ENCODE results near the gene NTNG2. TPM values are rescaled to one million over a fixed set of nuclear protein-coding genes. Genes with fewer than 3 reads are reported as not detected.
A peak's percentile ranks its signal among the peaks of the same experiment; 100 is the strongest.
"Not testable (repeated sequence)": the region's sequence is repeated elsewhere in the genome, so short reads cannot be mapped to it uniquely, and the experiment has no call there.

The NTNG2 gene
- 1 to 10 TPM in 1 of 3 donors, under 1 TPM in 2; 0.91 to 1.4 (median 0.95) TPM for total RNA-seq

DNA sequence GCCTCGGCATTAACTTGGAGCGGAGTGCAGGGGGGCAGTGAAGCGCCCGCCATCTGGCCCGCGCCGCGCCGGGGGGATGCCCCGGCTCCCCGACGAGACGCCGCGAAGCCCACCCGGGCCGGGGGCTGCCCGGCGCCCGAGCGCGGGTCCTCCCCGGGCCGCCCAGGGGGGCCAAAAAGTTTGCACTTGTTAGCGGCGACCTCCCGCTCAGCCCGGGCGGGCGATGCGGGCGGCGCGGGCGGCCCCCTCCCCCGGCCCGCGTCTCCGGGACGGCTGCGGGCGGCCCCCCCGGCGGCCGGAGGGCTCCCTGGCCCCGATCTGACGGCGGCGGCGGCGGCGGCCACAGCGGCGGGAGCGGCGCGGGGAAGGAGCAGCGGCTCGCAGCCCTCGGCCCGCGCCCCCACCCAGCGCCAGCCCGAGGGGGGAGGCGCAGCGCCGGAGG is at the start of gene NTNG2:
NTNG2 (plus strand) TSS at position 316 of the 442 bp plus-strand sequence. CDS start 4,774 bp downstream, outside the sequence.
- Mint-ChIP-seq H3K4me1 (ENCODE audit: low read depth) (peaks cover 9% of the 10 kb centered on the region), H3K27me3 (ENCODE audit: low read depth) (peaks cover 47% of the 10 kb centered on the region), H3K36me3 (ENCODE audit: insufficient read depth) (no peaks in the 10 kb centered on the region), H3K4me3 (peak within 1 kb of the TSS; percentile 92), H3K9me3 (no peaks in the 10 kb centered on the region)
- no peak for DNase-seq
- ATAC-seq: peak in 1 of 2 donors; percentile 24

DNA sequence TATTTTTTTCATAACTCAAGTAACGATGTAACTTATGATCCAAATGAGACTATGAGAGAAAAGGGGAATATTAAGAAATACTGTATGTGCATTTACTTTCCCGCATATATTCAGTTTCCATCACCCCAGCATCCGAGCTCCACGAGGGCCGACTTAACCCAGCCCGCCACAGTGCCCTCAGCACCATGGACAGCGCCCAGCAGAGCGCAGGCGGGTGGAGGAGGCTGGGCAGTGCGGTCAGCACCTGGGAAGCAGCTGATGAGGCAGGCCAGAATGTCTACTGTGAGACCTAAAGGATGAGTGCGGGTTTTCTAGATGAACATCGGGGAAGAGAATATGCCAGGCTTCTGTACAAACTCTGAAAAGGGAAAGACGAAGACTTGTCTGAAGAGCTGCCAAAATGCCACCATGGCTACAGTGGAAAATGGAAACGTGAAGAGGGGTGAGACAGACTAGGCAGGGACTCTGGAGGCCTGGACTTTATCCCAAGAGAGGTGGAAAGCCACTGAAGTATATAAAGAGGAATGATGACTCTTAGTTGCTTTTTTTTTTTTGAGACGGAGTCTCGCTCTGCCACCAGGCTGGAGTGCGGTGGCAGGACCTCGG is 47.7 kb upstream of the NTNG2 start:
- no peak for DNase-seq
- ATAC-seq: no peak
- Mint-ChIP-seq H3K4me1 (ENCODE audit: low read depth) (no peaks in the 10 kb centered on the region), H3K36me3 (ENCODE audit: insufficient read depth) (no peaks in the 10 kb centered on the region), H3K27me3 (ENCODE audit: low read depth) (peaks cover 40% of the 10 kb centered on the region), H3K4me3 (no peak overlapping the region), H3K9me3 (no peaks in the 10 kb centered on the region)

DNA sequence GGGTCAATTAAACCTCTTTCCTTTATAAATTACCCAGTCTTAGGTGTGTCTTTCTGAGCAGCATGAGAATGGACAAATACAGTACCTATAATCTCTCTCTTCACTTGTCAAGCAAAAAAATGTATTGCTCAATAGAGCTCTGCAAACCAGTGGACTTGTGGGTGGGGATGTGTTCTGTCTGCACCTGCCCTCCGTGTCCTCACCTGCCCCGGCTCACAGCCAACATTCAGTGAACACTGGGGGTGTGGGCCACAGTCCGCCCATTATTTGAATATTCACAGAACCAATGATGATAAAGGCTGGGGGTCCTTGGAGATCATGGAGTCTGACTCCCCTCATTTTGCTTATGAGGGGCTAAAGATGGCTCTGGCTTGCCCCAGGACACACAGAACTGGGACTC is 45.3 kb upstream of the NTNG2 start:
- no peaks in the 10 kb centered on the region for H3K4me1 Mint-ChIP-seq (ENCODE audit: low read depth)
- DNase-seq: no peak
- no peak overlapping the region for H3K4me3 Mint-ChIP-seq
- H3K27me3 Mint-ChIP-seq (ENCODE audit: low read depth): peaks cover 49% of the 10 kb centered on the region
- no peak for ATAC-seq
- no peaks in the 10 kb centered on the region for H3K36me3 Mint-ChIP-seq (ENCODE audit: insufficient read depth)
- no peaks in the 10 kb centered on the region for H3K9me3 Mint-ChIP-seq

DNA sequence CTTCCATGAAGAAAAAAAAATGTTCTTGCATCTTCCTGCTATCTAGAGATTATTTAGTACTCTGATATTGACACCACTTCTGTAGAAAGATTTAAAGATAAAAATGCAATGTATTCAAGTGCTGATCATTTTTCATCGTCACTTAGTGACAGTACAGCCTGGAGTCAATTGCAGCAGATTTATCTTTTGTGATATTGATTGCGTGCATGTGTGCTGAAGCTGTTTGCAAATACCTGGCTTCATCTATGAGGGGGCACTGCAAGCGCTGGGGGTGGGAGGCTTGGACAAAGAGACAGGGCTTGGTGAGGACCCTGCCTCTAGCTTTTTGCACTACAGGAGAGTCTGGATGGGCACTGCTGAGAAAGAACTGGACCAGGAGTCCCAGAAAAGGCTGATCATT is 44.2 kb upstream of the NTNG2 start:
- ATAC-seq (no peak), DNase-seq (no peak)
- no peaks in the 10 kb centered on the region for H3K4me1 Mint-ChIP-seq (ENCODE audit: low read depth)
- H3K4me3 Mint-ChIP-seq: no peak overlapping the region
- H3K27me3 Mint-ChIP-seq (ENCODE audit: low read depth): peaks cover 47% of the 10 kb centered on the region
- H3K36me3 Mint-ChIP-seq (ENCODE audit: insufficient read depth): no peaks in the 10 kb centered on the region
- H3K9me3 Mint-ChIP-seq: no peaks in the 10 kb centered on the region

DNA sequence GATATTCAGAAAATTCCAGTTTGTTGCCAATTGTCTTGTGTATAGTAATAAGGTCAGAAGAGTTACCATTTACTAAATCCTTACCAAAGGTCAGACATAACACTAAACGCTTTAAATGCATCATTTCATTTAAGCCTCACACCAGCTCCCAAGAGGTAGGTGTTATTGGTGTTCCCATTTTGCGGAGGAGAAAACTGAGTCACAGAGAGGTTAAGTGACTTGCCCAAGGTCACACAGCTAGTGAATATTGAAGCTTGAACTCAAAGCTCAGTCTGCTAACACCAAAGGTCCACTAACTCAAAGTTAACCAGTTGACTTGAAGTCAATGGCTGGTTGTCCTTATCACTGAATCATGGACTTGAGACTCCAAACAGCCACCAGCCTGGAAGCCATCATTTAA is 40.8 kb upstream of the NTNG2 start:
- Mint-ChIP-seq H3K27me3 (ENCODE audit: low read depth) (peaks cover 50% of the 10 kb centered on the region), H3K36me3 (ENCODE audit: insufficient read depth) (no peaks in the 10 kb centered on the region), H3K9me3 (no peaks in the 10 kb centered on the region), H3K4me3 (no peak overlapping the region), H3K4me1 (ENCODE audit: low read depth) (peaks cover 4% of the 10 kb centered on the region)
- ATAC-seq: no peak
- DNase-seq: no peak

DNA sequence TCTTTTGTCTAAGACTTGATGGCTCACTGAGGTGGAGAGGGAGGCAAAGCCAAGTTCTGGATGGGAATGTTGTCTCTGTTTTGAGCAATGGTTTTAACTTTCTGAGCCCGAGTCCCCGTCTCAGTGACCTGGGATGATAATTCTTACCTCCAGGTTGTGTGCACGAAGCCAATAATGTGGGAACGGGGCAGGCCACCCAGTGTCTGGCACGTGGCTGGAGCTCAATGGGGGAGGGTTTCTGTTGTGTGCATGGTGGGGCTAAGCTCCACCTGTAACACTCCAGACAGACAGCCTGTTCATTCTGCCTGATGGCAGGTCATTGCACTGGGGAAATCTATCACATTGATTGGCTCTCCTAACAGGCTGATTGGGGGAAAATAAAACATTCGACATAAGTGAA is 37.1 kb upstream of the NTNG2 start:
- ATAC-seq (no peak), DNase-seq (no peak)
- Mint-ChIP-seq H3K27me3 (ENCODE audit: low read depth) (peaks cover 61% of the 10 kb centered on the region), H3K4me1 (ENCODE audit: low read depth) (peaks cover 15% of the 10 kb centered on the region), H3K4me3 (no peak overlapping the region), H3K9me3 (no peaks in the 10 kb centered on the region), H3K36me3 (ENCODE audit: insufficient read depth) (no peaks in the 10 kb centered on the region)

DNA sequence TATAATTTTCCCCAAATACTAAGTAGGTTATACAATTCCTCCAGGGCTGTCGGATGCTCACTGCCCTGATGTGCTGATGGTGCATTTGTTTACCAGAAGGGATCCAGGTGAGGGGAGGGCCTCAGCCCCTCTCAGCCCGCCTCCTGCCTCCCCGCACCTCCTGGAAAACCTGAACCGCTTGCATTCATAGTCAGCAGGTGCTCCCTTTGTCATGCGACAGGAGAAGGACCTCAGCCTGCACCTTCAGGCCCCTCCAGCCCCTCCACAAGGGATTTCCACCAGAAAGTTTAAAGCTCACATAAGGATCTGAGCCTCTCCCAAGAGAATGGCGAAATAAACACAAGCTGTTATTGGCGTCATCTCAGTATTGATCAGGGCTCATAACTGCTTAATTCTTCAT is 36.5 kb upstream of the NTNG2 start:
- H3K9me3 Mint-ChIP-seq: no peaks in the 10 kb centered on the region
- no peak overlapping the region for H3K4me3 Mint-ChIP-seq
- DNase-seq: no peak
- H3K4me1 Mint-ChIP-seq (ENCODE audit: low read depth): peaks cover 15% of the 10 kb centered on the region
- H3K27me3 Mint-ChIP-seq (ENCODE audit: low read depth): peaks cover 63% of the 10 kb centered on the region
- H3K36me3 Mint-ChIP-seq (ENCODE audit: insufficient read depth): no peaks in the 10 kb centered on the region
- no peak for ATAC-seq

DNA sequence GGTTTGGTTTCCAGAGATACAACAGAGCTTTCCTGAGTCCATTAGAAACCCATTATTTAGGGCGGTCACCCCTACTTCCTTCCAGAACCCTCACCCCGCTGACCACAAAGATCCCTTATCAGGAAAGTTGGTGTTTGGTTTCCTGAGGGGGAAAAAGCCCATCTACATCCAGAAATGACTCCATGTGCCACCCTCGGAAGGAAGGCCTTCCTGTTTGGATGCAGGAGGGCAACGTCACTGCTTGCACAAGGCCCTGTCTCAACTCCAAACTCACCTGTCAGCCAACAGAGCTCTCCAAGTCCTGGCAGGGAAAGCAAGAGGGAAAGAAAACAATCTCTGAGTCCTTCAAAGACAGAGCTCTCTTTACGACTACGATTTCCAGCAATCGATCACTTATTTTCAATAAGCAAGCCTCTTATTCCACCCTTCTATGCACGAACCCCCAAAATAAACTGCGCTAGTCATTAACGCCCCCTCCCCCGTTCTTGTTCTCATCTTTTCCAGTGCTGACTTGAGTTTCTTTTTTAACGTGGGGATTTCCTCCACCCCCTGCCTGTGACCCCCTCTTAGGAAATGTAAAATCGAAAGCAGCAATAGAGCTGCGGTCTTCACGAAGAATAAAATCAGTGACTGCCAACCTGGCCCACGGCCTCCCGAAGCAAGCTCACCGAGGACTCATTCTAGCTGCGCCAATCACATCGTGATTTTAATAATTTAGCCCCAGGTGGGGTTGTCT is 35.7 kb upstream of the NTNG2 start:
- Mint-ChIP-seq H3K9me3 (no peaks in the 10 kb centered on the region), H3K4me3 (peak overlapping the region; percentile 59), H3K27me3 (ENCODE audit: low read depth) (peaks cover 63% of the 10 kb centered on the region), H3K36me3 (ENCODE audit: insufficient read depth) (no peaks in the 10 kb centered on the region), H3K4me1 (ENCODE audit: low read depth) (peaks cover 15% of the 10 kb centered on the region)
- peak; percentile 73 to 81 for ATAC-seq
- DNase-seq: no peak

- ATAC-seq (no peak), DNase-seq (no peak)
- H3K9me3 Mint-ChIP-seq: no peaks in the 10 kb centered on the region
- no peaks in the 10 kb centered on the region for H3K36me3 Mint-ChIP-seq (ENCODE audit: insufficient read depth)
- H3K27me3 Mint-ChIP-seq (ENCODE audit: low read depth): peaks cover 69% of the 10 kb centered on the region
- peak overlapping the region; percentile 24 for H3K4me3 Mint-ChIP-seq
- peaks cover 15% of the 10 kb centered on the region for H3K4me1 Mint-ChIP-seq (ENCODE audit: low read depth)
These were observed 35.1 kb upstream of the NTNG2 start for GRCh38 chr9:132126680-132127236.

DNA sequence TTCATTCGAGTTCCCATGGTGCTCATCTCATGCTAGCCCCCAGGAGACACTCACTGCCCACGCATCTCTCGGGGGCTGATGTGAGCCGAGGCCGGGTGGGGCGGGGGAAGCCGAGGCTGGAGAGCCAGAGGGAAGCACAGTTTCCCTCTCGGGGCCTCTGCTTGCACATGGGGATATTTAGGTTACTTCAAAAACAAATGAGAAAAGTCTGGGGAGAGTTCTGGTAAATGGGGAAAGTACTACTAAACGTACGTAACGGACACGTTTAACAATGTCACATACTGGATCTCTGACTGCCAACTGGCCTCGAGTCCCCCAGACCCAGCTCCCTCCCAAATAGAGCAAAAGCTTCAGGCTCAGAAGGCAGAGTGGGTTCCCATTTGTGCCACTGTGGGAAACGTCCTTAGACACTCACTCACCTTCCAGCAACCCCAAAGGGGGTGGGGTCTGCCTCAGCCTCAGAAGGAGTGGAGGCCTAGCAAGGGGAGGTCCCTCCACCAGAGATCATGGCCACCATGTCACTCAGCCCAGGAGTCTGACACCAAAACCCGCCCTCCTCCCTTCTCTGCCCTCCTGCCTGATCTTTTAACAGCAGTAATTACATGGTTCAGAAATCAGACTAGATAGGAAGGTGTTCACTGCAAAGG is 33.8 kb upstream of the NTNG2 start:
- H3K9me3 Mint-ChIP-seq: no peaks in the 10 kb centered on the region
- H3K27me3 Mint-ChIP-seq (ENCODE audit: low read depth): peaks cover 75% of the 10 kb centered on the region
- peaks cover 15% of the 10 kb centered on the region for H3K4me1 Mint-ChIP-seq (ENCODE audit: low read depth)
- no peak for ATAC-seq
- no peaks in the 10 kb centered on the region for H3K36me3 Mint-ChIP-seq (ENCODE audit: insufficient read depth)
- no peak for DNase-seq
- no peak overlapping the region for H3K4me3 Mint-ChIP-seq

GRCh38 chr9:132129535-132129934 is 32.3 kb upstream of the NTNG2 start:
- Mint-ChIP-seq H3K36me3 (ENCODE audit: insufficient read depth) (no peaks in the 10 kb centered on the region), H3K4me1 (ENCODE audit: low read depth) (peaks cover 15% of the 10 kb centered on the region), H3K9me3 (no peaks in the 10 kb centered on the region), H3K4me3 (no peak overlapping the region), H3K27me3 (ENCODE audit: low read depth) (peaks cover 64% of the 10 kb centered on the region)
- ATAC-seq (no peak), DNase-seq (no peak)

GRCh38 chr9:132134085-132134484 is 27.8 kb upstream of the NTNG2 start:
- H3K9me3 Mint-ChIP-seq; ATAC-seq; H3K4me1 Mint-ChIP-seq (ENCODE audit: low read depth); H3K36me3 Mint-ChIP-seq (ENCODE audit: insufficient read depth); DNase-seq; H3K4me3 Mint-ChIP-seq: not testable (repeated sequence)
- H3K27me3 Mint-ChIP-seq (ENCODE audit: low read depth): peaks cover 58% of the 10 kb centered on the region

- no peak for ATAC-seq
- H3K36me3 Mint-ChIP-seq (ENCODE audit: insufficient read depth): no peaks in the 10 kb centered on the region
- peaks cover 54% of the 10 kb centered on the region for H3K27me3 Mint-ChIP-seq (ENCODE audit: low read depth)
- H3K4me1 Mint-ChIP-seq (ENCODE audit: low read depth): no peaks in the 10 kb centered on the region
- no peaks in the 10 kb centered on the region for H3K9me3 Mint-ChIP-seq
- H3K4me3 Mint-ChIP-seq: no peak overlapping the region
- DNase-seq: no peak
These were observed 26.4 kb upstream of the NTNG2 start for GRCh38 chr9:132135456-132135855.

- H3K4me3 Mint-ChIP-seq: no peak overlapping the region
- H3K36me3 Mint-ChIP-seq (ENCODE audit: insufficient read depth): no peaks in the 10 kb centered on the region
- DNase-seq (no peak), ATAC-seq (no peak)
- H3K27me3 Mint-ChIP-seq (ENCODE audit: low read depth): peaks cover 52% of the 10 kb centered on the region
- no peaks in the 10 kb centered on the region for H3K9me3 Mint-ChIP-seq
- no peaks in the 10 kb centered on the region for H3K4me1 Mint-ChIP-seq (ENCODE audit: low read depth)
These were observed 25.6 kb upstream of the NTNG2 start for GRCh38 chr9:132136151-132136780.
